Right forelimb (tissue), 1 donor: ENCODE measurements around the gene IFRD2.
A peak's percentile ranks its signal among the peaks of the same experiment; 100 is the strongest.
"Not testable (repeated sequence)": the region's sequence is repeated elsewhere in the genome, so short reads cannot be mapped to it uniquely, and the experiment has no call there.

ENCODE experiments used
- DNase-seq: peaks from one replicate; pipeline ENCODE4 v3.0.0-alpha.2; 2018

IFRD2 gene

GRCh38 chr3:50300681-50301254 is 8.5 kb upstream of the IFRD2 start:
- no peak for DNase-seq

GRCh38 chr3:50299929-50300680 is 7.9 kb upstream of the IFRD2 start:
- no peak for DNase-seq

GRCh38 chr3:50299638-50299928 is 7.4 kb upstream of the IFRD2 start:
- DNase-seq = no peak

- peak; percentile 99 for DNase-seq
Observed at GRCh38 chr3:50298836-50299637, 6.8 kb upstream of the IFRD2 start, which contains the start of the genes HYAL3 and NAA80. TSS of gene HYAL3 (minus strand) at chr3:50299405. CDS start at chr3:50295602, 3,803 bp downstream. TSS of gene NAA80 (minus strand) at chr3:50299405. CDS start at chr3:50297463, 1,942 bp downstream.

- no peak for DNase-seq
Observed at GRCh38 chr3:50297896-50298725, 5.9 kb upstream of the IFRD2 start.

DNA sequence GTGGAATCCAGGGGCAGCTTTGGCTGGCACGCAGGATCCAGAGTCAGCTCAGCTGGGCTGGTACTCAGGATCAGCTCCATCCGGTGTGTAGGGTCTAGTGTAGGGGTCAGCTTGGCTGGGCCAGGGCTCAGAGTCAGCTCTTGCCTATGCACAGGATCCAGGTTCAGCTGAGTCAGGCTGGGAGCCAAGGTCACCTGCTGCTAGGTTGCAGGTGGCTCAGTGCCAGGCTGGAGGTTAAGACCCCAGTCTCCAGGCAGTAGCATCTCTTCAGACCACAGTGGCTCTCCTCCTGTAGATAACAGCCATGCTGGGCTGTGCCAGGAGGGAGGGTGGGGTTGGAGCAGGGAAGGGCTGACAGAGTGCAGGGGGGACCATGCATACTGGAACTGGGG is 5.2 kb upstream of the IFRD2 start:
- no peak for DNase-seq

DNA sequence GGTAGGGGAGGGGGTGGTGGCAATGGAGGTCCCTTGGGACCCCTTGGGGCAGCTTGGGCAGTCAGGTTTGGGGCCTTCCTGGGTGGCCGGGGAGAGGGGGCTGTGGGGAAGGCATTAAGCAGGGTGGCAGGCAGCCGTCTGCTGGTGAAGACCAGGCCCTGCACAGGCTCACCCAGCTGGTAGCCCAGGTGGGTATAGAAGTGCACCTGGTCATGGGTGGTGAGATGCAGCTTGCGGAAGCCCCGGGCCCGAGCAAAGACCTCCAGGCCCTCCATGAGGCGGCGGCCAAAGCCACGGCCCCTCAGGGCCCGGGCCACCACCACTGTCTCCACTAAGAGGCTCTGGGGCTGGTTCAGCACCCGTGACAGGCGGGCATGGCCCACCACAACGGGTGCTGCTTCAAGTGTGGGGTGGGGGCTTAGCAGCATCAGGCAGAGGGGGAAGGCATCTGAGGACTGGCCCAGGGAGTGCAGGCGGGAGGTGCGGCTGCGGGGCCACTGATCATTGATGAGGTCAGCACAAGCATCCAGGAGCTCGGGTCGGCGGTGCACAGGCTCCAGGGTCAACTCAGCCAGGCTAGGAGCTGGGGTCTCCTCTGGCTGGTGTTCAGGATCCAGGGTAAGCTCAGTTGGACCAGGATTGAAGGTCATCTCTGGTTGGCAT is 4.6 kb upstream of the IFRD2 start:
- no peak for DNase-seq

- no peak for DNase-seq
Observed at GRCh38 chr3:50295553-50296431, 3.6 kb upstream of the IFRD2 start.

DNA sequence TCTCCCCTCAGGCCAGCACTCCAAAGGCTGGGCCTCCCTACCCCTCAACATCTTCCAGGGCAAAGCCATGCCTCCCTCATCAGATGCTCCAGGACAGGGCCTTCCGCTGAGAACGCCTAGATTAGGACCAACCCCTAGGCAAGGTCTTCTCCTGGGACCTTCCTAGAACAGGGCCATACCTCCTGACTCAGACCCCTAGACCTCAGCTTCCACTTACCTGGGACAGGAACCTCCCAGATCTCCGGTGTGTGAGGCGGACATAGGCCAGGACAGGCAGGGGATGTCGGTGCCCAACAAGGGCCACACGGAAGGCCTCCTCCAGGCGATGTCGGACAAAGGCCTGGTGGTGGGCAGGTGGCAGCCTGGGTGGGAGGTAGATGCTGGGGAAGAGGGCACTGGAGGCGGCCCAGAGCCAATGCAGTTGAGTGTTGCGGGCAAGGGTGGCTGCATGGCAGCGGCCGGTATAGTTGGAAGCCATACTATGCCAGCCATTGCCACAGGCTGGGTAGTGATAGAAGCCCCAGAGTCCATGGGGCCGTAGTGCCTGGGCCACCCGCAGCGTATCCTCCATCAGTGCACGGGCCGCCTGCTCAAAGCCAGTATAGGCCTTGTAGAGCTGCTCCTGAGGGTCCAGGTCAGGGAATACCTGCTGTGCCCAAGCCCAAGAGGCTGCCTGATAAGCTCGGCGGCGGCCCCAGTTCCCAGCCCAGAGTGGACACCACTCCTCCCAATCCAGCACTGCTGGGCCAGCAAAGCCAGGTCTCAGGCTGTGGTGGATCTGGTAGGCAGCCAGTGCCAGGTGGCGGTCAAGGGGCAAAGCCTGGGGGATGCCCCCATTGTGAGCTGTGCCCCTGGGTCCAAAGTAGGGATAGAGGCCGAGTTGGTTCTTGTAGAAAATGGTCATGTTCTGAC is 2.5 kb upstream of the IFRD2 start:
- no peak for DNase-seq

DNA sequence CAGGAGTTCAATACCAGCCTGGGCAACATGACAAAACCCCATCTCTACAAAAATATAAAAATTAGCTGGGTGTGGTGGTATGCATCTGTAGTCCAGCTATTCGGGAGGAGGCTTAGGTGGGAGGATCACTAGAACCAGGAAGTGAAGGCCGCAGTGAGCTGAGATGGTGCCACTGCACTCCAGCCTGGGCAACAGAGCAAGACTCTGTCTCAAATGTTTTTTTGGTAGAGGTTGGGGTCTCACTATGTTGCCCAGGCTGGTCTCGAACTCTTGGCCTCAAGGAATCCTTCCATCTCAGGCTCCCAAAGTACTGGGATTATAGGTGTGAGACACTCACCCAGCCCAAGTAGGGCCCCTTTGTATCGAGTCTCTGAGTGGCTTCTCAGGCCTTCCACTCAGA is 1.9 kb upstream of the IFRD2 start:
- no peak for DNase-seq

DNA sequence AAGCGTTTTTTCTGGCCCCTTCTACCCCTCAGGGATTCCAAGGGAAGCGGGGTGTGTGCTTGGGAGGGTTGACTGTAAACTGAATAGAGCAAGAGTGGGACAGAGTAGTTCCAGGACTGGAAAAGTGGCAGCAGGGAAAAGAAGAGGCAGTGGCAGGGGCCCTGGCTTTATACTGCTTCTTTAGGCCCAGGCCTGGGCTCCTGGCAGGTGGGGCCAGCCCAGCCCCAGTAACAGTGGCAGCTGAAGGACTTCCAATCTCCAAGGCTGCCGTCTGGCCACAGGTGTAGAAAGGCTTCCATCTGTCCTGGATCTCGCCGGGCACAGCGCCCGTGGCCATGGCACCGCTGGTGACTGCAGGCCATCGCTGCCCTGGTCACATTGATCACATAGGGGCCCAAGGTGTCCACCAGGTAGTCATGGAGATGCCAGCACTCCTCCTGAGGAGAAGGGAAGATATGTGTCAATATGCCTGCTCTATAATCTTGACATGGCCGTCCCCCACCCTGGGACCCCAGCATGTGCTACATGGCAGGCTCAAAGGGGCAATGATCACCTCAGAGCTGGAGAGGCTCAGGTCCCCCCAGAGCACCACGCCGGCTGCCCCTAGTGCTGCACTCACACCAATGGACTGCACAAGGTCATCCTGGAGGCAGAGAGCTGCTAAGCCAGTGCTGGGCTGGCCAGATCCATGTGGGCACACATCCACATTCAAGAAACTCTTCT is 1.0 kb upstream of the IFRD2 start:
- no peak for DNase-seq

GRCh38 chr3:50290161-50290641 is 2.0 kb downstream of the IFRD2 start:
- DNase-seq = no peak

DNA sequence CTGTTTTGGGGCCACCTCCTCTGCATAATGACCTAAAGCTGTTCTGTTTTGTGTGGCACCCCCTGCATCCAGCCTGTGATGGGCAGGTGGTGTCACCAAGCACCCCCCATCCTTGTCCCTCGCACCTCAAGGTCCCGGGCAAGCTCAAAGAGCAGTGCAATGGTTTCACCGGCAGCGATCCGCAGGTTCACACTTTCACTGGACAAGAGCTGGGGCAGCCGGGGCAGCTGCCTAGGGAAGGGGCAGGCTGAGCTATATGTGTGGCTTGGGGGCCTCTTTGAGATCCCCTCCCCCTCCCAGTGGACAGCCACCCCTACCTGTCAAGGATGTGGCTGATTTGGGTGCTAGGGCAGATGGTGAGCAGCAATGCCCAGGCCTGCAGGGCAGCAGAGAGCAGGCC is 3.1 kb downstream of the IFRD2 start:
- no peak for DNase-seq

DNA sequence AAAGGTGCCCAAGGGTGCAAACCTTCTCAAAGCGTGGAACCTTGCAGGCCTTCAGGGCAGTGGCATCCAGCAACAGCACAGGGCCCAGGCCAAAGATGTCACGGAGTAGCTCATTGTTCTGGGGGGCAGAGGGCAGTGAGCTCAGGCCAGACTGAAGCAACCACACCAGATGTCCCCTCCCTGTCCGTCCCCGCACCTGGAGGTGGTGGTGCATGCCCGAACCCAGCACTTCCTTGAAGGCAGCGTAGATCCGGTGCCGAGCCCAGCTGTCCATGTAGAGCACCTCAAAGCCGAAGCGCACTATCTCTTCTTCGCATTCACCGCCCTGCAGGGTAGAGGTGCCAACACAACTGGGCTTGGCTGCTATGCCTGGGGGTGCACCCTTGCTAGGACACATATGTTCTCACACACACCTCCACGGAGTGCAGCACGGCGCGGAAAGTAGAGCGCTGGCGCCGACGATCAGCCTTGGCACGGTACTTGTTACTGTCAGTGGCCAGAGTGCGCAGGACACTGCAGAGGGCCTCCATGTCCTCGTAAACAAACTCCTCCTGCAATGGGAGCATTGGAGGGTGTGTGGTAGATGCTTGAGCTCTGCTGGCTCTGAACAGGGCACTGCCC is 3.7 kb downstream of the IFRD2 start:
- DNase-seq = no peak

GRCh38 chr3:50287262-50287661 is 5.0 kb downstream of the IFRD2 start:
- no peak for DNase-seq

- no peak for DNase-seq
Observed at GRCh38 chr3:50286322-50287227, 5.7 kb downstream of the IFRD2 start.

DNA sequence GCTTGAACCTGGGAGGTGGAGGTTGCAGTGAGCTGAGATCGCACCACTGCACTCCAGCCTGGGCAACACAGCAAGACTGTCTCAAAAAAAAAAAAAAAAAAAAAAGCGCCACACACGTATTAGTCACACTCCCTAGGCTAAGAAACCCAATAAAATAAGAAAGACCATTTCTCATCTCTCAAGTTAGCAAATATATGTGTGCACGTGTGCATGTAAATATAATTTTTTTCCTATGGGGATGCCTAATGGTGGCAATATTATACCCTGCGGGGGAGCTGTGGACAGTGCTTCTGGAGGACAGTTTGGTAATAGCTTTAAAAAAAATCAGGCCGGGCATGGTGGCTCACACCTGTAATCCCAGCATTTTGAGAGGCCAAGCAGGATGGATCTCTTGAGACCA is 8.1 kb downstream of the IFRD2 start:
- not testable (repeated sequence) for DNase-seq
